Measurements from ENCODE around the gene SLC22A15.

GRCh38 chr1:116107371-116107770 lies 131.1 kb downstream of the SLC22A15 start:
- TF ChIP-seq CTCF (IDR thresholded peaks at IDR 0.05; ENCODE audit: poor library complexity, severe bottlenecking): no peak
- TF ChIP-seq EP300 (conservative IDR thresholded peaks at IDR 0.05; ENCODE audit: poor library complexity, severe bottlenecking): no peak
- TF ChIP-seq TAF1 (IDR thresholded peaks at IDR 0.05; ENCODE audit: low read depth): no peak
- TF ChIP-seq MXI1 (conservative IDR thresholded peaks at IDR 0.05; ENCODE audit: poor library complexity, severe bottlenecking): no peak
